Thyroid gland (tissue), 4 donors: ENCODE measurements around the gene LHFPL2.

Source experiments
- POLR2A ChIP-seq, 2 donors: fragments of 450-650 bp; IDR thresholded peaks; one replicate each; pipeline ENCODE4 v1.6.1; 2017; ENCODE audit warnings: antibody characterized with exemption in 2 of 2, mild to moderate bottlenecking in 2 of 2, moderate library complexity in 1 of 2
- TF ChIP-seq, protein P1 (sequence below), 6 experiments: fragments of 200-600 bp in 3 of 6; fragments of 450-650 bp in 3 of 6; sonication (generic) in 3 of 6; IDR thresholded peaks; one replicate each; pipeline ENCODE4 v1.5.1; 2016 to 2019; ENCODE audit warnings: antibody characterized with exemption in 6 of 6, mild to moderate bottlenecking in 2 of 6, inconsistent platforms in 1 of 6, moderate library complexity in 1 of 6

DNA sequence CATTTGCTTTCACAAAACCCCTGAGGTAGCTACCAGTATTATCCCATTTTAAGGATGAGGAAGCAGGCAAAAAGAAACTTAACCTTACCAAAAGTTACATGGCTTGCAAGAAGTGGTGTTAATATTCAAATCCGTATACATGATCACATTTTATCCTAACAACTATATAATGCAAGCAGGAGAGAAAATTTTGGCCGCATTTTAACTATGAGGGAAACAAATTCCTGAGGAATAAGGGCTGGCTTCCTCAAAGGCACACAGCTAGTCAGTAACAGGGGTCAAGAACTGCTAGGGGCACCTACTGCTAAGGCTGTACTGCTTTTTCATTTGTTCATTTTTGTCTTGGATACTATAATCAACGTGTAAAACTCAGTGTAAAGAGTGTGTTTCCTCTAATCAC lies 81.0 kb downstream of the LHFPL2 start:
- TF ChIP-seq, protein P1, sequence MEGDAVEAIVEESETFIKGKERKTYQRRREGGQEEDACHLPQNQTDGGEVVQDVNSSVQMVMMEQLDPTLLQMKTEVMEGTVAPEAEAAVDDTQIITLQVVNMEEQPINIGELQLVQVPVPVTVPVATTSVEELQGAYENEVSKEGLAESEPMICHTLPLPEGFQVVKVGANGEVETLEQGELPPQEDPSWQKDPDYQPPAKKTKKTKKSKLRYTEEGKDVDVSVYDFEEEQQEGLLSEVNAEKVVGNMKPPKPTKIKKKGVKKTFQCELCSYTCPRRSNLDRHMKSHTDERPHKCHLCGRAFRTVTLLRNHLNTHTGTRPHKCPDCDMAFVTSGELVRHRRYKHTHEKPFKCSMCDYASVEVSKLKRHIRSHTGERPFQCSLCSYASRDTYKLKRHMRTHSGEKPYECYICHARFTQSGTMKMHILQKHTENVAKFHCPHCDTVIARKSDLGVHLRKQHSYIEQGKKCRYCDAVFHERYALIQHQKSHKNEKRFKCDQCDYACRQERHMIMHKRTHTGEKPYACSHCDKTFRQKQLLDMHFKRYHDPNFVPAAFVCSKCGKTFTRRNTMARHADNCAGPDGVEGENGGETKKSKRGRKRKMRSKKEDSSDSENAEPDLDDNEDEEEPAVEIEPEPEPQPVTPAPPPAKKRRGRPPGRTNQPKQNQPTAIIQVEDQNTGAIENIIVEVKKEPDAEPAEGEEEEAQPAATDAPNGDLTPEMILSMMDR (IDR thresholded peaks at IDR 0.05), result no peak
- no peak for TF ChIP-seq POLR2A (IDR thresholded peaks at IDR 0.05)
